G401.6 (cell line): ENCODE measurements around the gene CCL1.
"Not testable (repeated sequence)": the region's sequence is repeated elsewhere in the genome, so short reads cannot be mapped to it uniquely, and the experiment has no call there.

Experiments used
- FAIRE-seq: peaks from 2 replicates; lab custom pipeline; 2012; peaks lifted over from hg19 to GRCh38; lab: Jason Lieb, UNC

The CCL1 gene

DNA sequence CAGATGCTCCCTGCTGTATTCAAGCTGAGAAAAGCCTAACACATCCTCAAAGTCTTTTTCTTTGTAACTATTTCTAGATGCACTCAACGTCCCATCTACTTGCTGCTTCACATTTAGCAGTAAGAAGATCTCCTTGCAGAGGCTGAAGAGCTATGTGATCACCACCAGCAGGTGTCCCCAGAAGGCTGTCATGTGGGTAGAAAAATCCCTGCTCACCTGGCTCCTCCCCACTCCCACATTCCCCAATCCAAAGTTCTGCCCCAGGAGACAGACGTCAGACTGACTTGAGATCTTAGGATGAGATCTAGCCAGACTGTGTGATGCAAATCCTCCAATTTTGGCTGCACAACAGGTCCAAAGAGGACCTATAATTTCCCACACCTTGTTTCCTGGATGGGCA is 5.6 kb downstream of the CCL1 start:
- FAIRE-seq: no peak

DNA sequence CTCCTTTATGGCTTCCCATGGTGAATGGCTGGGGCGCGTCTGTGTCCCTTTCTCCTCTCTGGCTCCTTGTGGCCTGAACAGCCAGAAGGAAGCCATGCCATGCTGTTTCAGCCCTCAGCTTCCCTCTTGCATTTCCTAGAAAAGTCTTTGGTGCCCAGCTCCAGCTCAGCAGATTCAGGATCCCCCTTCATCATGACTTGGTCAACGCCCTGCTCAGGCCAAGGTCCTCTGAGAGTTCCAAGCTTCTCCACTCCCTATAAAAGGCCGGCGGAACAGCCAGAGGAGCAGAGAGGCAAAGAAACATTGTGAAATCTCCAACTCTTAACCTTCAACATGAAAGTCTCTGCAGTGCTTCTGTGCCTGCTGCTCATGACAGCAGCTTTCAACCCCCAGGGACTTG is 6.8 kb downstream of the CCL1 start, which contains the start of gene CCL13:
Gene CCL13, plus strand, starts transcription at position 287 of the 400 bp plus-strand sequence. Its CDS starts 47 bp downstream, at position 334.
- no peak for FAIRE-seq

DNA sequence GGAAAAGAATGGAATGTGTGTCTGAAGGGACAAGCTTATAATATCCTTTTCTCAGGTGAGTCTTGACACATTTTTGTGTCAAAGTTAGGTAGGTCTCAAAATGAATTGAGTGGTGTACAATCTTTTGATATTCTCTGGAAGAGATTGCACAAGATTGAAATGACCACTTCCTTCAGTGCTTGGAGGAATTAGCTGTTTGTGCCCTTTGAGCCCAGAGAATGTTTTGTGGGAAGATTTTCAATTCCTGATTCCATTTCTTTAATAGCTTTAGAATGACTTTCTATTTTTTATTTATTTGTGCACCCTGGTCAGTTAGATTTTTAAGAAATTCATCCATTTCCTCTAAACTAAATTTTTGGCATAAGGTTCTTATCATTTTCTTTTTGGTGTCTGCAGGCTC is 8.4 kb downstream of the CCL1 start:
- FAIRE-seq: no peak

DNA sequence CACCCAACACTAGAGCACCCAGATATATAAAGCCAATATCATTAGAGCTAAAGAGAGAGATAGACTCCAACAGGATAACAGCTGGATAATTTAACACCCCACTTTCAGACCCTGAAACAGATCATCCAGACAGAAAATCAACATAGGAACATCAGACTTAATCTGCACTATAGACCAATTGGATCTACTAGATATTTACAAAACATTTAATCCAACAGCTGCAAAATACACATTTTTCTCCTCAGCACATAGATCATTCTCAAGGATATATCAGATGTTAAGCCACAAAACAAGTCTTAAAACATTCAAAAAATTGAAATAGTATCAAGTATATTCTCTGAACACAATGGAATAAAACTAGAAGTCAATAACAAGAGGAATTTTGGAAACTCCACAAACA is 10.8 kb downstream of the CCL1 start:
- FAIRE-seq: no peak

DNA sequence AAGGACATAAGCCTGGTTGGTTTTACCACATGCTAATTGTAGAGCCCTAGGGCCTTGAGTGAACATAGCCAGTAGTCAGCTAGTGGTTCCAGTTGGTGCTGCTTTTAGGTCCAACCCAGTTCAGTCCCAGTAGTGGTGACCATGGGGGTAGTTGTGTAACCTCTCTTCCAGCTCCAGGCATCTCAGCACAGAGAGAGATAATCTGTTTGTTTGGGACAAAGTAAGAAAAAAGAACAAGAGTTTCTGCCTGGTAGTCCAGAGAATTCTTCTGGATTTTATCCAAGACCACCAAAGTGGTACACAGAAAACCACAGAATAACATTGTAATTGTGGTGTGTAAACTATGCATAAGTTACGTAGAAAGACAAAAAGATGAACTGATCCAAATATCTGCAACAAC is 11.9 kb downstream of the CCL1 start:
- FAIRE-seq: no peak

DNA sequence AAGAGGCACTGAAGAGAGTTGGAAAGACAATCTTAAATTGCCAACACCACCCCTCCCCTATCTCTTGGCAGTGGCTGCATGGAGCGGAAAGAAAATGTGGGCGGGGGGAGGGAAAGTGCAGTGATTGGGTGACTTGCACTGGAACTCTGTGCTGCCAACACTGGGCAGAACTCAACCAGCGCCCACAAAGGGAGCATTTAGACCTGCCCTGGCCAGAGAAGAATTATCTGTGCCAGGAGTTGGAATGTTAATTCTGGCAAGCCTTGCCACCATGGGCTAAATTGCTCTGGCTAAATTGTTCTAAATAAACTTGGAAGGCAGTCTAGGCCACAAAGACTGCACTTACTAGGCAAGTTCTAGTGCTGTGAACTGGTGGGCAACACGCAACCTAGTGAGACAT is 13.3 kb downstream of the CCL1 start:
- FAIRE-seq: no peak

DNA sequence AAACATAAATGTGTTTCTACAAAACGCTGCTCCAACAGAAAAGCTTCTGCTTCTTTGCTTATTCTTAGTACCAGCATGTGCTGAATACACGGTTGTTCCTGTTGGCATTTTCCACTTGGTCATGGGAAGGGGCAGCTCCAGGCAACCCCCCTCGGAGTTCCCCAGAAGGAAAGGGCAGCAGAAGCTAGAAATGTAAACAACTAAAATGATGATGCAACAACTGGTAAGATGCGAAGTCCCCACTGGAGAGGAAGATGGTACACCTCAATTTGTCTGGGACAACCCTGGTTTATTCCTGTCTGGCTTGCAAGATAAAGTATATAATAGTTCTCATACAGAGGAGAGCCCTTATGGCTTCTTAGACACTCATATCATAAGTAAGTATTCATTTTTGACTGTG is 16.0 kb downstream of the CCL1 start:
- no peak for FAIRE-seq

DNA sequence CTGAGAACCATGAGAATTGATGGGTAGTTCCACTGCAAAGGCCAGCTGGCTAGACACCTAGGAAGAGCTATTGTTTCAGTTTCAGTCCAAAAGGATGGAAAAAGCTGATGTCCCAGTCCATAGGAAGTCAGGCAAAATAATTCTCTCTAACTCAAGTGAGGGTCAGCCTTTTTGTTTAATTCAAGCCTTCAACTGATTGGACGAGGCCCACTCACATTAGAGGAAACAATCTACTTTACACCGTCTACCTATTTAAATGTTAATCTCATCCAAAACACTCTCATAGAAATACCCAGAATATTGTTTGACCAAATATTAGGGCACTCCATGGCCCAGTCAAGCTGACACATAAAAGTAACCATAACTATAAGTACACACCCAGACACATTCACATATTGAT is 21.1 kb downstream of the CCL1 start:
- FAIRE-seq: no peak

DNA sequence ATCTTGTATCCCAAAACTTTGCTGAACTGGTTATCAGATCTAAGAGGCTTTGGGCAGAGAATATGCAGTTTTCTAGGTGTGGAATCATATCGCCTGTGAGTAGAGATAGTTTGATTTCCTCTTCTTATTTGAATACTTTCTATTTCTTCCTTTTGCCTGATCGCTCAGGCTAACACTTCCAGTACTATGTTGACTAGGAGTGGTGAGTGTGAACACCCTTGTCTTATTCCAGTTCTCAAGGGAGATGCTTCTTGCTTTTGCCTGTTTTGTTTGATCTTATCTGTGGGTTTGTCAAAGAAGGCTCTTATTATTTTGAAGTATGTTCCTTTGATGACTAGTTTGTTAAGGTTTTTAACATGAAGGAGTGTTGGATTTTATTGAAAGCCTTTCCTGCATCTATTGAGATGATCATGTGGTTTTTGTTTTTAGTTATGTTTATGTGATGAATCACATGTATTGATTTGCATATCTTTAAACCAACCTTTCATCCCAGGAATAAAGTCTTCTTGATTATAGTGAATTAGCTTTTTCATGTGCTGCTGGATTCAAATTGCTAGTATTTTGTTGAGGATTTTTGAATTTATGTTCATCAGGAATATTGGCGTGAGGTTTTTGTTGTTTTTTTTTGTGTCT is 23.8 kb downstream of the CCL1 start:
- no peak for FAIRE-seq

DNA sequence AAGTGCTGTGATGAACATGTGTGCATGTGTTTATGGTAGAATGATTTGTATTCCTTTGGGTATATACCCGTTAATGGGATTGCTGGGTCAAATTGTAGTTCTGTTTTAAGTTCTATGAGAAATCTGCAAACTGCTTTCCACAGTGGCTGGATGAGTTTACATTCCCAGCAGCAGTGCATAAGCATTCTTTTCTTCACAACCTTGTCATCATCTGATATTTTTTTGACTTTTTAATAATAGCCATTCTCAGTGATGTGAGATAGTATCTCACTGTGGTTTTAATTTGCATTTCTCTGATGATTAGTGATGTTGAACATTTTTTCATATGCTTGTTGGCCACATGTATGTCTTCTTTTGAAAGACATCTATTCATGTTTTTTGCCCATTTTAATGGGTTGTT is 25.3 kb downstream of the CCL1 start:
- no peak for FAIRE-seq

DNA sequence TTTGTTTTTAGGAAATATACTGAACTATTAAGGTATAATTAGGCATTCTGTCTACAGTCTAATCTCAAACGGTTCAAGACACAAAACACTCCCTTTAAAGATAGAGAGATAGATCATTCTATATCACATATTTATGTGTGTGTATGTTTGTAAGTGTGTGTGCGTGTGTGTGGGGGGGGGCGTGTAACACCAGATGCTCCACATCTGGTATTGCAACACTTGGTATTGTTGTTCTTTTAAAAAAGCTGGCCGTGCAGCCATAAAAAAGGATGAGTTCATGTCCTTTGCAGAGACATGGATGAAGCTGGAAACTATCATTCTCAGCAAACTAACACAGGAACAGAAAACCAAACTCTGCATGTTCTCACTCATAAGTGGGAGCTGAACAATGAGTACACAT is 35.5 kb downstream of the CCL1 start:
- not testable (repeated sequence) for FAIRE-seq

DNA sequence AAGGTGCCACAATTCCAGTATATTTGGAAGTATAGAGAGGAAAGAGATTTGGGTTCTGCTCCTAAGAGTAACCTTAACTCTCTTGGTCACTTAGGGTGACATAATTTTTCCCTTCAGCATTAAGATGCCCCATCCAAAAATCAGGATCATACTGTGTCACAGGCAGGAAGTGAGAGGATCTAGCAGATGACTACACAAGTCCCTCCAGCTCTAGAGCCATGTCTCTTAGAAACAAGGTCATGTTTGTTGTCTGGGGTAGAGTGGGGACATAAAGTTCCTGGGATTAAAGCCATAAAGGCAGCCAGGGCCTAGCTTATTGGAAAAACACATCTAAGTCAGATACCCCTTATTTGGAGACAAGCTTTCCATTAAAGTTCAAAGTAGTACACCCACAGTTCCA is 41.1 kb downstream of the CCL1 start:
- no peak for FAIRE-seq

DNA sequence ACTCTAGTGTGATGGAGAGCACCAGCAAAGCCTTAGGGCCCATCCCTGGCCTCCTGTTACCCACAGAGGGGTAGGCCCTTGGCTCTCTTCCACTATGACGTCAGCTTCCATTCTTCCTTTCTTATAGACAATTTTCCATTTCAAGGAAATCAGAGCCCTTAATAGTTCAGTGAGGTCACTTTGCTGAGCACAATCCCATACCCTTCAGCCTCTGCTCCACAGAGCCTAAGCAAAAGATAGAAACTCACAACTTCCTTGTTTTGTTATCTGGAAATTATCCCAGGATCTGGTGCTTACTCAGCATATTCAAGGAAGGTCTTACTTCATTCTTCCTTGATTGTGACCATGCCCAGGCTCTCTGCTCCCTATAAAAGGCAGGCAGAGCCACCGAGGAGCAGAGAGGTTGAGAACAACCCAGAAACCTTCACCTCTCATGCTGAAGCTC is 44.0 kb downstream of the CCL1 start, which contains the start of gene CCL8:
Gene CCL8, plus strand, starts transcription at position 397 of the 445 bp plus-strand sequence. CDS start 67 bp downstream, outside the sequence.
- FAIRE-seq: no peak

DNA sequence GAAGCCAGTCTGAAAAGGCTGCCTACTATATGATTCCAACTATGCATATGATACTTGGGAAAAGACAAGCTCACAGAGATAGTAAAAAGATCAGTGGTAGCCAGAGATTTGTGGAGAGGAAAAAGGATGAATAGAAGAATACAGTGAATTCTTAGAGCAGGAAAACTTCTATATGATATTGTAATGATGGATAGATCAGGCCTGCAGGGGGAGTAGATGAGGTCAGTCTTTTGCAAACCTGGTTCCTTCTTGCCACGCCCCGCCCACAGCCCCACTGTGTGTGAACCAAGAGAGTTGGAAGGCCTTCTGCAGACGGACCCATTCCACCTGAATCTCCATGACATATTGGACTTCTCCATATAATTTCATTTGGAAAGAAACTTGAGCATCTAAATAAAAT is 44.6 kb downstream of the CCL1 start:
- FAIRE-seq: no peak

DNA sequence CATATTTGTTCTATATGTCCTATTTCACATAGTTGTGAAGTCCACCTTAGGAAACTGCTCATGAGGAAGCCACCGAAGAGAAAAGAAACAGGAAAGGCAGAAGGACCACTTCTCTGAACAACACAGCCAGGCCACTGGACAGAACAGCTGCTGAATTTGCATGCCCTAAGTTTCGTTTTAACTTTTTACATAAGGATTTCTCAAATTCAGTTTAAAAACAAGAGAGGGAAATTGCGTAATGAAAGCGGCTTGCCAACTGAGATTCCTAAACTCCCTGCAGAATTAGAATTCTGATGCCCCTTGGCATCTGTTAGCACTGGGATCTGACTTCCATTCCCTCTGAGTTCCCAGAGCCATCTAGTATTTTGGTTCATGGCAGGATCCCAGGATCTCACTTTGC is 48.8 kb downstream of the CCL1 start:
- no peak for FAIRE-seq

DNA sequence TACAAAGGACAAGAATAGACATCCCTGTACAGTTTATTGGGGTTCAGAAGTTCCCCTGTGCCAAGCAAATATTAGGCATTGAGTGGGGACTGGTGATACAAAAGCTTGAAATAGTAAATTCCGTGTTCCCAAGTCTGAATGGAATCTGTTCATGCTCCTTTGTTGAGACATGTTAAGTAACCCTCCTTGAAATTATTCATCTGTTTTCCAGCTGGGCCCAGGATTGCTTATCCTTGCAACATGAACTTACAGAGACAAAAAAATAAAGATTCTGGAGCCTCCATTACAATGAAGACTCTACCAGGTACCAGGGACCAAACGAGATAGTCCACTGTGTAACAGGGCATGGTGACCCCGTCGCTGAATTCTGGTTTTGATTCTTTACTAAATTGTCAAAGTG is 49.9 kb downstream of the CCL1 start:
- no peak for FAIRE-seq

DNA sequence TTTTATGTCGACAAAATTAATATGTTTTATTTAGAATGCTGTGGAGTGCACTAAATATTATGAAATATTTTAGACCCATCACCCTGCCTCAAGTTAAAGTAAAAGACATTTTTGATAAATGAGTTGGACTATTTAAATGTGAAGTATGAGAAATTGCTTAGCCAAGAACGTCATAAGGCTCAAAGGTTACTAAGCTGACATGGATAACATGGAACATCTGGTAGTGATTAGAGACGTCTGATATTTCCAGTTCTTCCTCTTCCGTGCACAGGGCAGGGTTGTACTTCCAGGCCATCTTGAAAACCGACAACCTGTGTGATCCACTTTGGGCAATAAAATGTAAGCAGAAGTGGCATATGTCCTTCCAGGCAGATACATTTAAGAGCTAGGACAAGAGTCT is 51.0 kb downstream of the CCL1 start:
- no peak for FAIRE-seq

DNA sequence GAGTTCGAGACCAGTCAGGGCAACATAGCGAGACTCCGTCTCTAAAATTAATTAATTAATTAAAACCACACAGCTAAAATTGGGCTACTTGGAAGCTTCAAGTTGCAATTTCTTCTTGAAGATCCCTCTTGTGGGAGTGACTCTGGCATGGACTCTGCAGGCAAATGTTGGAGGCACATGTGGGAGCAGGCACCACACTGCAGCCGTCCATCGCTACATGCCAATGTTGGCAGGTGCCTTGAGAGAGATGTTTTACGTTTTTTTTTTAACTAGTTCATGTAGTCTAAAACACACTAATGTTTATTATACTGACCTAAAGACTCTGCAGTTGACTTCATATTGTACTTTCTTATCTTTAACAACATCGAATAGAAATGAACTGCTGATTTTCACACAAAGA is 51.7 kb downstream of the CCL1 start:
- FAIRE-seq: no peak
